ENCODE data around the gene RPP25L. TPM values are rescaled to one million over a fixed set of nuclear protein-coding genes. Genes with fewer than 3 reads are reported as not detected.

The RPP25L gene
- total and polyA plus RNA-seq, 9 of the 15 experiments (the other 6 are each of a cell fraction or from before 2014, with no cell fraction given) = 16.3 to 43.7 (median 29.0) TPM

- TF ChIP-seq MEF2D (tag; conservative IDR thresholded peaks at IDR 0.05; ENCODE audit: low read depth) = no peak
- TF ChIP-seq FOXK1 (CRISPR knock-in tag; IDR thresholded peaks at IDR 0.05; ENCODE audit: borderline replicate concordance) = no peak
- TF ChIP-seq CBFB (CRISPR knock-in tag; IDR thresholded peaks at IDR 0.05) = no peak
- TF ChIP-seq ZNF24 (IDR thresholded peaks at IDR 0.05) = no peak
- no peak for TF ChIP-seq CREB3 (tag; conservative IDR thresholded peaks at IDR 0.05; ENCODE audit: low read depth)
- TF ChIP-seq CLOCK (CRISPR knock-in tag; IDR thresholded peaks at IDR 0.05; ENCODE audit: borderline replicate concordance) = no peak
- peak; percentile 53; the same call in 1 of the 2 replicates for TF ChIP-seq ZNF263 (CRISPR knock-in tag; IDR thresholded peaks at IDR 0.05; ENCODE audit: borderline replicate concordance)
- no peak for TF ChIP-seq TFAM (CRISPR knock-in tag; conservative IDR thresholded peaks at IDR 0.05)
- no peak for TF ChIP-seq CHAMP1 (IDR thresholded peaks at IDR 0.05)
- no peak for TF ChIP-seq PHB (CRISPR knock-in tag; IDR thresholded peaks at IDR 0.05)
- TF ChIP-seq ETV5 (CRISPR knock-in tag; IDR thresholded peaks at IDR 0.05; ENCODE audit: low read depth) = no peak
- TF ChIP-seq ESRRA (IDR thresholded peaks at IDR 0.05; ENCODE audit: borderline replicate concordance, low read depth) = no peak
- no peak for TF ChIP-seq ZNF165 (CRISPR knock-in tag; IDR thresholded peaks at IDR 0.05; ENCODE audit: borderline replicate concordance)
- TF ChIP-seq CBX2 (IDR thresholded peaks at IDR 0.05; ENCODE audit: insufficient read depth, low read length, poor library complexity, severe bottlenecking) = no peak
- no peak for TF ChIP-seq ZBTB7A (IDR thresholded peaks at IDR 0.05; ENCODE audit: borderline replicate concordance, control insufficient read depth, low read depth, low read length)
- TF ChIP-seq ARID1B (IDR thresholded peaks at IDR 0.05) = no peak
- no peak for TF ChIP-seq IRF1 (CRISPR knock-in tag; IDR thresholded peaks at IDR 0.05; ENCODE audit: borderline replicate concordance)
- no peak for TF ChIP-seq KDM1A (IDR thresholded peaks at IDR 0.05)
- no peak for TF ChIP-seq BACH1 (tag; IDR thresholded peaks at IDR 0.05)
- 0 out of 2 replicates have a peak, but pooled peaks have one; percentile 39 for TF ChIP-seq RB1 (IDR thresholded peaks at IDR 0.05; ENCODE audit: low read depth)
- no peak for TF ChIP-seq RFX1 (IDR thresholded peaks at IDR 0.05)
- TF ChIP-seq KLF13 (tag; IDR thresholded peaks at IDR 0.05; ENCODE audit: borderline replicate concordance, low read depth) = 0 out of 2 replicates have a peak, but pooled peaks have one; percentile 30
Measured at GRCh38 chr9:34637356-34638137, 25.6 kb upstream of the RPP25L start, which contains the start of gene SIGMAR1 (continued).

All from K562 (cell line).